ENCODE measurements around the gene PNKD.
"Not testable (repeated sequence)": the region's sequence is repeated elsewhere in the genome, so short reads cannot be mapped to it uniquely, and the experiment has no call there.

- not testable (repeated sequence) for TF ChIP-seq POLR2A, CTCF (IDR thresholded peaks at IDR 0.05)
Observed at GRCh38 chr2:218273214-218273907, 3.0 kb downstream of the PNKD start.
